NCI-H345 treated with DMSO at 0.1 percent for 48 hours (cell line): ENCODE measurements around the gene GPR139.

Experiments used
- DNase-seq: peaks from one replicate; lab custom pipeline; 2025; ENCODE audit not compliant: unreplicated experiment; lab: John Stamatoyannopoulos, UW

Gene GPR139

GRCh38 chr16:19991614-19992013, 82.1 kb downstream of the GPR139 start:
- no peak for DNase-seq

DNA sequence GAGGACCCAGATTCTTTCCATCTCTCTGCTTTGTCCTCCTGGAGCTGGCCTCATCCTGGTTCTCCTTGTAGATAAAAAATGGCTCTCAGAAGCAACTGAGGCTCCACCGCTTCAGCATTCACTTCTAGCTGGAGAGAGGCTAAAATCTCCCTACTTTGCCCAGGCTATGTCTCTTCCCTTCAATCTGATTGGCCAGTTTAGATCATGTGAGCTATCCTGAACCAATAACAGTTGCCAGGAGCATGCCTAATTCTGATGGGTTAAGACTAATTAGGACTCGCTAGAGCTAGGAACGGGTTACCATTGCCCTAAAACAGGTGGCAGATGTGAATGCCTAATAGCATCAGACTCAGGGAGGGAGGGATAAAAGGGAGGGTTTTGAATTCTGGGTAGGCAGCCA, 89.6 kb downstream of the GPR139 start:
- no peak for DNase-seq
